ENCODE results near the gene CXCL13.

DNA sequence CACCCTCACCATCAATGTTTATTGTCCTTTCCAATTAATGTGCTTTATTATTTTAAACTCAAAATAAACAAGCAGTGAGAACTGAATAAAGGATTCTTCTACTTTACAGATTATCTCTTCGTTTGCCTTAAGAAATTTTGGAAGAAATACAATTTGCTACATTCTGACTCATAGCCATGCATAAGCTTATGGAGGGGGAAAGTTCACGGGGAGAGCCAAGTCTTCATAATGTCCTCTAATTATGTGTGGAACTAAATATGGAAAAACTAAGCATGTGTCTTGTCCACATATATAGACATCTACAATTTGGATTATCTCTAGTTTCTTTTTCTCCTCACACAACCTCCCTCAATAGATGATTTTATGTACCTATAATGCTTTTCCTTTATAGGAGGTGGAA is 17.5 kb downstream of the CXCL13 start:
- TF ChIP-seq POLR2A (IDR thresholded peaks at IDR 0.05) = no peak
- TF ChIP-seq CTCF (IDR thresholded peaks at IDR 0.05) = no peak
- TF ChIP-seq EP300 (IDR thresholded peaks at IDR 0.05) = no peak
- TF ChIP-seq POLR2AphosphoS5 (IDR thresholded peaks at IDR 0.05) = no peak
